ENCODE data around the gene ZNF335. TPM values are rescaled to one million over a fixed set of nuclear protein-coding genes. Genes with fewer than 3 reads are reported as not detected.

The ZNF335 gene
- total and polyA plus RNA-seq, 2 of the 13 experiments (the other 11 are each of a cell fraction or from before 2014, with no cell fraction given), result 9.7 to 13.7 TPM

DNA sequence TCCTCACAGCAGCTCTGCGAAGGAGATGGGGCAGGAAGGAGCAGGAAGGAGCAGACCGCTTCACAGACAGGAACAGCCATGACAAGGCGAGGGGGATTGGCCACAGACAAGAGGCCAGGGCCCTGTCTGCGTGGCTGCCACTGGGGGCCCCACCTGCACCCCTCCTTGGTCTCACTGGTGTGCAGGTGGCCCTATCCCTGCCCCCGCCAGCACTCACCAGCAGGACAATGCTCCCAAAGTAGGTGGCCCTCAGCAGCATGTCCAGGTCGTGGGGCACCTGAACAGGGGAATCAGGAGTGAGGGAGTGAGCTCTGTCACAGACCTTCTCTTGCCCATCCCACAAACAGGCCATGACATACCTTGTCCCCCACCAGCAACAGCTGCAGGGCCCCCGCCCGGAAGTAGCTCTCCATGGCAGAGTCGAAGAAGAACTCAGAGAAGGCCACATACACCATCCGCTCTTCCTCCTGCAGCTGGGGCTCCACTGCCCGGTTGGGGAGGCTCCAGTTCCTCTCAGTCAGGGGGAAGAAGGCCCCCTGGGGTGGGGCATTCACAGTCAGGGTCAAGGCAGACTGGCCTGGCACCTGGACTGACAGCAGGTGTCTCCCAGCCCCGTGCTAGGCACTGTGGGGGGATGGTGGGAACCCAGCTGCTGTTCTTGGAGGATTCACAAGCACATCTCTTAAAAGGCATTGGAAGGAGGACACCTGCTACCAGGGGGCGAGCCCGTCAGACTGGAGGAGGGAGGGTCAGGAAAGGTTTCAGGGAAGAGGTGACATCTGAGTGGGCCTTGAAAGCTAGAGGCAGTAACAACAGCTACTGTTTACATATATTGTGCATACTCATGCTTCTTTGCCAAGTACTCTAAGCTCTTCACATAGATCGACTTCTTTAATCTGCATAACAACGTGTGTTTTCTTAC lies 67.2 kb downstream of the ZNF335 start (continued):
- TF ChIP-seq MEIS2 (CRISPR knock-in tag; IDR thresholded peaks at IDR 0.05), result no peak
- no peak for TF ChIP-seq ZNF703 (CRISPR knock-in tag; IDR thresholded peaks at IDR 0.05; ENCODE audit: borderline replicate concordance)
- TF ChIP-seq THAP11 (CRISPR knock-in tag; IDR thresholded peaks at IDR 0.05), result no peak
- TF ChIP-seq AGO1 (IDR thresholded peaks at IDR 0.05; ENCODE audit: low read depth, low read length, poor library complexity, severe bottlenecking), result peak; percentile 29
- TF ChIP-seq ZNF230 (CRISPR knock-in tag; IDR thresholded peaks at IDR 0.05), result no peak
- no peak for TF ChIP-seq ZNF629 (CRISPR knock-in tag; conservative IDR thresholded peaks at IDR 0.05)
- TF ChIP-seq KLF16 (CRISPR knock-in tag; IDR thresholded peaks at IDR 0.05), result 0 out of 4 replicates have a peak, but pooled peaks of 1 of the 2 experiments have one; percentile 32
- TF ChIP-seq, protein P1, sequence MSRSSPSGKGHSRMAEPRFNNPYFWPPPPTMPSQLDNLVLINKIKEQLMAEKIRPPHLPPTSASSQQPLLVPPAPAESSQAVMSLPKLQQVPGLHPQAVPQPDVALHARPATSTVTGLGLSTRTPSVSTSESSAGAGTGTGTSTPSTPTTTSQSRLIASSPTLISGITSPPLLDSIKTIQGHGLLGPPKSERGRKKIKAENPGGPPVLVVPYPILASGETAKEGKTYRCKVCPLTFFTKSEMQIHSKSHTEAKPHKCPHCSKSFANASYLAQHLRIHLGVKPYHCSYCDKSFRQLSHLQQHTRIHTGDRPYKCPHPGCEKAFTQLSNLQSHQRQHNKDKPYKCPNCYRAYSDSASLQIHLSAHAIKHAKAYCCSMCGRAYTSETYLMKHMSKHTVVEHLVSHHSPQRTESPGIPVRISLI (CRISPR knock-in tag; IDR thresholded peaks at IDR 0.05; ENCODE audit: borderline replicate concordance), result no peak
- TF ChIP-seq NFATC3 (CRISPR knock-in tag; IDR thresholded peaks at IDR 0.05), result no peak
- 0 out of 2 replicates have a peak, but pooled peaks have one; percentile 3 for TF ChIP-seq ZSCAN30 (CRISPR knock-in tag; IDR thresholded peaks at IDR 0.05)
- TF ChIP-seq, protein P2, sequence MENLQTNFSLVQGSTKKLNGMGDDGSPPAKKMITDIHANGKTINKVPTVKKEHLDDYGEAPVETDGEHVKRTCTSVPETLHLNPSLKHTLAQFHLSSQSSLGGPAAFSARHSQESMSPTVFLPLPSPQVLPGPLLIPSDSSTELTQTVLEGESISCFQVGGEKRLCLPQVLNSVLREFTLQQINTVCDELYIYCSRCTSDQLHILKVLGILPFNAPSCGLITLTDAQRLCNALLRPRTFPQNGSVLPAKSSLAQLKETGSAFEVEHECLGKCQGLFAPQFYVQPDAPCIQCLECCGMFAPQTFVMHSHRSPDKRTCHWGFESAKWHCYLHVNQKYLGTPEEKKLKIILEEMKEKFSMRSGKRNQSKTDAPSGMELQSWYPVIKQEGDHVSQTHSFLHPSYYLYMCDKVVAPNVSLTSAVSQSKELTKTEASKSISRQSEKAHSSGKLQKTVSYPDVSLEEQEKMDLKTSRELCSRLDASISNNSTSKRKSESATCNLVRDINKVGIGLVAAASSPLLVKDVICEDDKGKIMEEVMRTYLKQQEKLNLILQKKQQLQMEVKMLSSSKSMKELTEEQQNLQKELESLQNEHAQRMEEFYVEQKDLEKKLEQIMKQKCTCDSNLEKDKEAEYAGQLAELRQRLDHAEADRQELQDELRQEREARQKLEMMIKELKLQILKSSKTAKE (CRISPR knock-in tag; IDR thresholded peaks at IDR 0.05; ENCODE audit: borderline replicate concordance), result 0 out of 2 replicates have a peak, but pooled peaks have one; percentile 3
- no peak for TF ChIP-seq CBX5 (CRISPR knock-in tag; IDR thresholded peaks at IDR 0.05; ENCODE audit: borderline replicate concordance)
- TF ChIP-seq, protein P3, sequence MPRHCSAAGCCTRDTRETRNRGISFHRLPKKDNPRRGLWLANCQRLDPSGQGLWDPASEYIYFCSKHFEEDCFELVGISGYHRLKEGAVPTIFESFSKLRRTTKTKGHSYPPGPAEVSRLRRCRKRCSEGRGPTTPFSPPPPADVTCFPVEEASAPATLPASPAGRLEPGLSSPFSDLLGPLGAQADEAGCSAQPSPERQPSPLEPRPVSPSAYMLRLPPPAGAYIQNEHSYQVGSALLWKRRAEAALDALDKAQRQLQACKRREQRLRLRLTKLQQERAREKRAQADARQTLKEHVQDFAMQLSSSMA (CRISPR knock-in tag; IDR thresholded peaks at IDR 0.05), result no peak
- TF ChIP-seq, protein P4, sequence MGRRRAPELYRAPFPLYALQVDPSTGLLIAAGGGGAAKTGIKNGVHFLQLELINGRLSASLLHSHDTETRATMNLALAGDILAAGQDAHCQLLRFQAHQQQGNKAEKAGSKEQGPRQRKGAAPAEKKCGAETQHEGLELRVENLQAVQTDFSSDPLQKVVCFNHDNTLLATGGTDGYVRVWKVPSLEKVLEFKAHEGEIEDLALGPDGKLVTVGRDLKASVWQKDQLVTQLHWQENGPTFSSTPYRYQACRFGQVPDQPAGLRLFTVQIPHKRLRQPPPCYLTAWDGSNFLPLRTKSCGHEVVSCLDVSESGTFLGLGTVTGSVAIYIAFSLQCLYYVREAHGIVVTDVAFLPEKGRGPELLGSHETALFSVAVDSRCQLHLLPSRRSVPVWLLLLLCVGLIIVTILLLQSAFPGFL (CRISPR knock-in tag; IDR thresholded peaks at IDR 0.05), result no peak
- TF ChIP-seq SSRP1 (CRISPR knock-in tag; IDR thresholded peaks at IDR 0.05), result no peak
- TF ChIP-seq ARNT (IDR thresholded peaks at IDR 0.05), result no peak
- no peak for TF ChIP-seq REPIN1 (CRISPR knock-in tag; IDR thresholded peaks at IDR 0.05; ENCODE audit: borderline replicate concordance, low read depth)
- TF ChIP-seq, protein P5, sequence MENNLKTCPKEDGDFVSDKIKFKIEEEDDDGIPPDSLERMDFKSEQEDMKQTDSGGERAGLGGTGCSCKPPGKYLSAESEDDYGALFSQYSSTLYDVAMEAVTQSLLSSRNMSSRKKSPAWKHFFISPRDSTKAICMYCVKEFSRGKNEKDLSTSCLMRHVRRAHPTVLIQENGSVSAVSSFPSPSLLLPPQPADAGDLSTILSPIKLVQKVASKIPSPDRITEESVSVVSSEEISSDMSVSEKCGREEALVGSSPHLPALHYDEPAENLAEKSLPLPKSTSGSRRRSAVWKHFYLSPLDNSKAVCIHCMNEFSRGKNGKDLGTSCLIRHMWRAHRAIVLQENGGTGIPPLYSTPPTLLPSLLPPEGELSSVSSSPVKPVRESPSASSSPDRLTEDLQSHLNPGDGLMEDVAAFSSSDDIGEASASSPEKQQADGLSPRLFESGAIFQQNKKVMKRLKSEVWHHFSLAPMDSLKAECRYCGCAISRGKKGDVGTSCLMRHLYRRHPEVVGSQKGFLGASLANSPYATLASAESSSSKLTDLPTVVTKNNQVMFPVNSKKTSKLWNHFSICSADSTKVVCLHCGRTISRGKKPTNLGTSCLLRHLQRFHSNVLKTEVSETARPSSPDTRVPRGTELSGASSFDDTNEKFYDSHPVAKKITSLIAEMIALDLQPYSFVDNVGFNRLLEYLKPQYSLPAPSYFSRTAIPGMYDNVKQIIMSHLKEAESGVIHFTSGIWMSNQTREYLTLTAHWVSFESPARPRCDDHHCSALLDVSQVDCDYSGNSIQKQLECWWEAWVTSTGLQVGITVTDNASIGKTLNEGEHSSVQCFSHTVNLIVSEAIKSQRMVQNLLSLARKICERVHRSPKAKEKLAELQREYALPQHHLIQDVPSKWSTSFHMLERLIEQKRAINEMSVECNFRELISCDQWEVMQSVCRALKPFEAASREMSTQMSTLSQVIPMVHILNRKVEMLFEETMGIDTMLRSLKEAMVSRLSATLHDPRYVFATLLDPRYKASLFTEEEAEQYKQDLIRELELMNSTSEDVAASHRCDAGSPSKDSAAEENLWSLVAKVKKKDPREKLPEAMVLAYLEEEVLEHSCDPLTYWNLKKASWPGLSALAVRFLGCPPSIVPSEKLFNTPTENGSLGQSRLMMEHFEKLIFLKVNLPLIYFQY (CRISPR knock-in tag; IDR thresholded peaks at IDR 0.05; ENCODE audit: borderline replicate concordance), result no peak
- no peak for TF ChIP-seq NCOA5 (CRISPR knock-in tag; IDR thresholded peaks at IDR 0.05)
- peak; percentile 44; the same call in 1 of the 2 replicates for TF ChIP-seq RXRA (CRISPR knock-in tag; IDR thresholded peaks at IDR 0.05)

Data from HepG2 (cell line).